A673 (cell line): Measurements from ENCODE around the gene PAK1. TPM values are rescaled to one million over a fixed set of nuclear protein-coding genes. Genes with fewer than 3 reads are reported as not detected.
A peak's percentile ranks its signal among the peaks of the same experiment; 100 is the strongest.

ENCODE experiments used
- BruUV-seq: library from RNA; stranded (reverse); fragments of 400-500 nt; replicated peaks from 2 replicates; lab custom pipeline; 2021; lab: Mats Ljungman, UMichigan
- CTCF ChIA-PET: fragments of 300-600 bp; sonication (Branson Sonifier 250); formaldehyde crosslinking; loops from one replicate; lab custom pipeline; 2022; ENCODE audit warnings: antibody characterized with exemption; lab: Charles Lee
- POLR2A ChIA-PET: fragments of 300-600 bp; sonication (Branson Sonifier 250); formaldehyde crosslinking; loops from one replicate; lab custom pipeline; 2022; ENCODE audit warnings: antibody characterized with exemption; ENCODE audit not compliant: low non-redundant PET; lab: Charles Lee
- DNase-seq: peaks from one replicate; pipeline ENCODE4 v3.0.0-alpha.2; 2015; ENCODE audit warnings: low spot score
- H3K27ac ChIP-seq: fragments of 200-600 bp; sonication (generic); 2 replicates; pipeline ENCODE4 v1.5.1; 2016; ENCODE audit warnings: mixed run types, low read depth, mild to moderate bottlenecking, mixed read lengths, antibody characterized with exemption, low read length; ENCODE audit not compliant: poor library complexity, severe bottlenecking
- H3K27me3 ChIP-seq: fragments of 200-600 bp; sonication (generic); replicated peaks from 2 replicates; pipeline ENCODE4 v1.6.1; 2017; ENCODE audit warnings: mixed run types, low read depth, mild to moderate bottlenecking, mixed read lengths, antibody characterized with exemption, low read length; ENCODE audit not compliant: insufficient read depth, poor library complexity
- H3K36me3 ChIP-seq: fragments of 200-600 bp; sonication (generic); 2 replicates; pipeline ENCODE4 v1.6.1; 2016; ENCODE audit warnings: mixed run types, mild to moderate bottlenecking, mixed read lengths, antibody characterized with exemption, low read length; ENCODE audit not compliant: insufficient read depth, poor library complexity, severe bottlenecking
- H3K4me1 ChIP-seq: fragments of 200-600 bp; sonication (generic); 2 replicates; pipeline ENCODE4 v1.6.1; 2017; ENCODE audit warnings: mixed run types, mild to moderate bottlenecking, mixed read lengths, antibody characterized with exemption, low read length; ENCODE audit not compliant: insufficient read depth, poor library complexity, severe bottlenecking
- H3K4me3 ChIP-seq: fragments of 200-600 bp; sonication (generic); 2 replicates; pipeline ENCODE4 v1.5.1; 2016; ENCODE audit warnings: low read depth, mixed run types, mild to moderate bottlenecking, mixed read lengths, low read length; ENCODE audit not compliant: poor library complexity, severe bottlenecking
- H3K9me3 ChIP-seq: fragments of 200-600 bp; sonication (generic); 2 replicates; pipeline ENCODE4 v1.6.1; 2016; ENCODE audit warnings: mixed run types, low read depth, mild to moderate bottlenecking, mixed read lengths, antibody characterized with exemption, low read length; ENCODE audit not compliant: poor library complexity, severe bottlenecking
- EZH2 ChIP-seq: fragments of 200-600 bp; sonication (generic); IDR thresholded peaks from 2 replicates; pipeline ENCODE4 v1.6.1; 2017; ENCODE audit warnings: borderline replicate concordance, low read depth, mild to moderate bottlenecking, mixed read lengths, antibody characterized with exemption, low read length; ENCODE audit not compliant: poor library complexity, severe bottlenecking
- intact Hi-C: fragments of 100-400 bp; cut with micrococcal nuclease; formaldehyde crosslinking; loops from one replicate; pipeline ENCODE4 v1.10.0; 2022; ENCODE audit not compliant: unreplicated experiment
- total RNA-seq: library from RNA; stranded (reverse); gene quantifications from 2 replicates; pipeline ENCODE4 v1.2.3, GENCODE V29; 2021
- TF ChIP-seq, protein P1 (sequence below): fragments of 300-800, 200-600 bp; sonication (generic); conservative IDR thresholded peaks from 2 replicates; pipeline ENCODE4 v1.5.1; 2017; ENCODE audit warnings: low read depth, mild to moderate bottlenecking, antibody characterized with exemption, low read length, moderate library complexity, mixed read lengths

The PAK1 gene
- total RNA-seq, 1 experiment from 2014 or later, result 44.2 TPM

DNA sequence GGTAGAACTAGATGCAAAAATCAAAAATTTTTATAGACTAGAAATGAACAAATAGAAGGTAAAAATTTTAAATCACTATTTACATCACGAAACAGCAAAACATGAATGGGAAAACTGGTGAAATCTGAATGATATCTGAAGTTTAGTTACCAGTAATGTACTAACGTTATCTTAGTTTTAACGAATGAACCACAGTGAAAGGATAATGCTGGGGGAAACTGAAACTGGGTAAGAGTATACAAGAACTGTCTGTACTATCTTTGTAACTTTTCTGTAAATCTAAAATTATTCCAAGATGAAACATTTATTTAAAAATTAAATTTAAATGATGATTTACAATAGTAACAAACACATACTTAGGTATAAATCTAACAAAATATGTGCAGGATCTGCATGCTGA, 179.9 kb downstream of the PAK1 start:
- H3K27ac ChIP-seq, result no peak overlapping the region
- TF ChIP-seq, protein P1, sequence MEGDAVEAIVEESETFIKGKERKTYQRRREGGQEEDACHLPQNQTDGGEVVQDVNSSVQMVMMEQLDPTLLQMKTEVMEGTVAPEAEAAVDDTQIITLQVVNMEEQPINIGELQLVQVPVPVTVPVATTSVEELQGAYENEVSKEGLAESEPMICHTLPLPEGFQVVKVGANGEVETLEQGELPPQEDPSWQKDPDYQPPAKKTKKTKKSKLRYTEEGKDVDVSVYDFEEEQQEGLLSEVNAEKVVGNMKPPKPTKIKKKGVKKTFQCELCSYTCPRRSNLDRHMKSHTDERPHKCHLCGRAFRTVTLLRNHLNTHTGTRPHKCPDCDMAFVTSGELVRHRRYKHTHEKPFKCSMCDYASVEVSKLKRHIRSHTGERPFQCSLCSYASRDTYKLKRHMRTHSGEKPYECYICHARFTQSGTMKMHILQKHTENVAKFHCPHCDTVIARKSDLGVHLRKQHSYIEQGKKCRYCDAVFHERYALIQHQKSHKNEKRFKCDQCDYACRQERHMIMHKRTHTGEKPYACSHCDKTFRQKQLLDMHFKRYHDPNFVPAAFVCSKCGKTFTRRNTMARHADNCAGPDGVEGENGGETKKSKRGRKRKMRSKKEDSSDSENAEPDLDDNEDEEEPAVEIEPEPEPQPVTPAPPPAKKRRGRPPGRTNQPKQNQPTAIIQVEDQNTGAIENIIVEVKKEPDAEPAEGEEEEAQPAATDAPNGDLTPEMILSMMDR, result no peak
- no peak for TF ChIP-seq EZH2
- no peaks in the 10 kb centered on the region for H3K4me1 ChIP-seq
- DNase-seq, result no peak
- BruUV-seq, result no TSS peak
- intact Hi-C loops, result no loop called here
- POLR2A ChIA-PET, result no interaction called here
- no peak overlapping the region for H3K4me3 ChIP-seq
- H3K9me3 ChIP-seq, result no peaks in the 10 kb centered on the region
- peaks cover 7% of the 10 kb centered on the region for H3K27me3 ChIP-seq
- CTCF ChIA-PET, result no interaction called here
- no peaks in the 10 kb centered on the region for H3K36me3 ChIP-seq

DNA sequence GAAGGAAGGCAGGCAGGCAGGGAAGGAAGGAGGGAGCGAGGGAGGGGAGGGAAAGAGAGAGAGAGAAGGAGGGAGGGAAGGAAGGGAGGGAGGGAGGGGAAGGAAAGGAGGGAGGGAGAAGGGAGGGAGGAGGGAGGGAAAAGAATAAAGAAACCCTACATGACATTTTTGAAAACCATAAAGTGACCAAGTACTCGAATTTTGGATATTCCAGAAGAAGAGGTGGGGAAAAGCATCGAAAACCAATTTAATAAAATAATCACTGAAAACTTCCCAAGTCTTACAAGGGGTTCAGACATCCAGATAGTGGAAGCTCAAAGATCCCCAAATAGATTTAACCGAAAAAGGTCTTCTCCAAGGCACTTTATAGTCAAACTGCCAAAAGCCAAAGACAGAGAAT, 184.2 kb downstream of the PAK1 start:
- Histone ChIP-seq H3K27ac (no peak overlapping the region), H3K9me3 (no peaks in the 10 kb centered on the region), H3K36me3 (no peaks in the 10 kb centered on the region), H3K4me3 (no peak overlapping the region), H3K4me1 (no peaks in the 10 kb centered on the region), H3K27me3 (peaks cover 7% of the 10 kb centered on the region)
- ChIA-PET CTCF (no interaction called here), POLR2A (no interaction called here)
- DNase-seq, result no peak
- no peak for TF ChIP-seq EZH2
- TF ChIP-seq, protein P1, result no peak
- BruUV-seq, result no TSS peak
- intact Hi-C loops, result no loop called here

DNA sequence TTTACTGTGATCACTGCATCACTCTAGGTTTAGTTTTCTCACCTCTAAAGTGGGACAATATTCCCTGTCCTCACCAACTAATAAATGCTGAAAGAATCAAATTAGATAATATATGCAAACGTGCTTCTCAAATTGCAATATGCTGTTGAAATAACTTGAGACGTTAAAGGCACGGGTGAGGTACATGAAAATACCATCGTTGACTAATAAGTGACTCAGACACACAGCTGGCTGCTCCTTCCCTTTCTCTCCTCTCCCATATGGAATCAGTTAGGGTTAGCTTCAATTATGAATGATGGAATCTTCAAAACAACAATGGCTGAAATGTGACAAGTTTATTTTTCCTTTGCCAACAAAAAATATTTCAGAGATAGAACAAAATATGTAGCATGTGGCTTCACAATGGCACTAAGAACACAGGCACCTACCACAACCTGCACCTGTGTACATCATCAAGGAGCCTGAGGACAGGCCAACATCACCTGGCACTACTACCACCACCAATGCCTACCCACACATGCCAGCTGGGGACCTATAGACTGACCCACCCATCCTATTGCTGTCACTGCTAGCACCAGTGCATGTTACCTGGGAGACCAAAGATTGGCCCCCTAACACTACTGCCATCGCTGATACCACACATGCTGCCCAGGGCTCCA, 186.2 kb downstream of the PAK1 start:
- Histone ChIP-seq H3K27me3 (peaks cover 5% of the 10 kb centered on the region), H3K4me3 (no peak overlapping the region), H3K27ac (no peak overlapping the region), H3K9me3 (no peaks in the 10 kb centered on the region), H3K4me1 (no peaks in the 10 kb centered on the region), H3K36me3 (no peaks in the 10 kb centered on the region)
- DNase-seq, result peak; percentile 60
- POLR2A ChIA-PET, result no interaction called here
- intact Hi-C loops, result no loop called here
- TF ChIP-seq EZH2, result no peak
- TF ChIP-seq, protein P1, result no peak
- BruUV-seq, result no TSS peak
- CTCF ChIA-PET, result interaction anchor here (0.5 to 0.6 kb wide), 2 partner anchors 27 to 30 kb away, joined by 4 to 14 read pairs; no protein-coding TSS in a partner anchor
